GM18870 (cell line): Measurements from ENCODE around the gene ADAM20.
"Not testable (repeated sequence)": the region's sequence is repeated elsewhere in the genome, so short reads cannot be mapped to it uniquely, and the experiment has no call there.

Experiments used
- ATAC-seq: cut with Tn5 transposase; IDR thresholded peaks from one replicate; pipeline ENCODE4 v1.9.1; 2021; ENCODE audit warnings: moderate library complexity; ENCODE audit not compliant: unreplicated experiment

The ADAM20 gene

DNA sequence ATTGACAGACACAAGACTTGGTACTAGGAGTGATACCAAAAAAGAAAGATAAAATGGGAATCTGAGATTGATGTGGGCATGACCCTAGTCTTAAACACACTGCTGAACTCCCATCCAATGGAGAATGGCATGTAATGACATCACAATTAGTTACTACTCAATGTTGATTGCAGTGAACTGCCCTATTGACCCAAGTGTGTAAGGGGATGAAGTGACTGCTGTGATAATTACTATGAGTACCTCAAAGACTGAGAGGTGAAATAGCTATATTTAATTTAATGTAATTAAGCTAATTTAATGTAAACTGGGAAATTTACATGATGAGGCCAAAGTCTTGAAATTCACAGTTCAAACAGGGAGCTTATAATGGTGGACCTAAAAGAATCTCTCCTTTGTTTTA lies at the start of gene ADAM20:
TSS of gene ADAM20 (minus strand) at position 101 of the 400 bp plus-strand sequence. CDS start 10,247 bp downstream, outside the sequence.
- ATAC-seq = no peak

DNA sequence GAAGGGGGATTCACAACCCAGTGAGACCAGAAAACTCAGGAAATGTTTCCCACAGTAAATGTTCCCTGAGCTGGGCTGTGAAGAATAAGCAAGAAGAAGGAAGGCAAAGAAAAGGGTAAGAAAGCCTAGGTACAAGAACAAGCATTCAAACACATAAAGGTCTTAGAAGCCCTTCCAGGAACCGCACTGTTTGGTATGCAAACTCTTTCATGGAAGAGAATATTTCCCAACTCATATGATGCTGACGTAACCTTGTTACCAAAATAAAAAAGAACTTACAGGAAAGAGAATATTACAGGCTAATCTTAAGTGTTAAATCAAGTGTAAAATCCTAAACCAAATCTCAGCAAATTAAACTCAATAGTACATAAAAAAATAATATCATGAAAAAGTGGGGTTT lies 42.1 kb upstream of the ADAM20 start:
- ATAC-seq = no peak

DNA sequence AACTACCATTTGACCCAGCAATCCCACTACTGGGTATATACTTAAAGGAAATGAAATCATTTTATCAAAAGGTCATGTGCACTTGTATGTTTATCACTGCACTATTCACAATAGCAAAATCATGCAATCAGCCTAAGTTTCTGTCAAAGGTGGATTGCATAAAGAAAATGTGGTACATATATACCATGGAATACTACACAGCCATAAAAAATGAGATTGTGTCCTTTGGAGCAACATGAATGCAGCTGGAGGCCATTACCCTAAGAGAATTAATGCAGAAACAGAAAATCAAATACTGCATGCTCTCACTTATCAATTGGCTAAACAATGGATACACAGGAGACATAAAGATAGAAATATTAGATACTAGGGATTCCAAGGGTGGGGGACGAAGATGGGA lies 38.2 kb upstream of the ADAM20 start:
- no peak for ATAC-seq

DNA sequence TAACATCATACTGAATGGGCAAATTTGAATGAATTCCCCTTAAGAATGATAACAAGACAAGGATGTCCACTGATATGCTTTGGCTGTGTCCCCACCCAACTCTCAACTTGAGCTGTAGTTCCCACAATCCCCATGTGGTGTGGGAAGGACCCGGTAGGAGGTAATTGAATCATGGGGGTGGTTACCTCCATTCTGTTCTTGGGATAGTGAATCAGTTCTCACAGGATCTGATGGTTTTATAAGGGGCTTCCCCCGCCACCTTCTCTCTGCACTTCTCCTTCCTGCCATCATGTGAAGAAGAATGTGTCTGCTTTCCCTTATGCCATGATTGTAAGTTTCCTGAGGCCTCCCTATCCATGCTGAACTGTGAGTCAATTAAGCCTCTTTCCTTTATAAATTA lies 36.3 kb upstream of the ADAM20 start:
- ATAC-seq = no peak

DNA sequence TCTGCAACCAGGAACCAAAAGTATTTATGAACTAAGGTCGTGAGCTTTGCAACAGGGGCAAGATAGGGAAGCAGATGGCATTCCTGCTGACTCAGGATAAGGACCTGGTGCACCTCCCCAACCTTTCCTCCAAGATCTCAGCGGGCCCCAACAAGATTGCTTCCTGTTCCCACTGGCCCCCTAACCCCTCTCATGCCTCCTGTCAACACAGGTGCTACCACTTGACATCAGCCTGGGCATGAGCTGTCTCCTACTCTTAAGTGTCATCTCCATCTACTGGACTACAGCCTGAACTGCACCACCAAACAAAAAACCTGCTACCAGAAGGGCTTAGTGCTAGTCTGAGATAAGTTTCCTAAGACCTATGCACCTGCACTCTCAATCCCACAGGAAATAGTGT lies 33.0 kb upstream of the ADAM20 start:
- ATAC-seq = no peak

DNA sequence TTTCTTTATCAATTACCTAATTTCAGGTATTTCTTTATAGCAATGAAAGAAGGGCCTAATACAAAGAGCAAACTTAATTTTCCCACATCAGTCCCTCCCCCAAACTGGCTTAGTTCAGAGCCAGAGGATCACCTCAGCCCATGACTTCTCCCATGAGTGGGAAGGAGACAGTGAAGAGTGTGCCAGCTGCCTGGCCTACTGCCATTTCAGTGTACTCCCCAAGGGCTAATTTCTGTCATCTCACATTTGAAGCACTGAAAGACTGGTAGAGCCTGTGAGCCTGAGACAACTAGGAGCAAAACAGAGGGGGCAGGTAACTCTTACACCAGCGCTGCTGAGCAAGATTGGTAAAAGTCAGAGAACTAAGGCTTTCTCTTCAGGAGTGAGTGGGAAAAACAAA lies 29.1 kb upstream of the ADAM20 start:
- no peak for ATAC-seq

DNA sequence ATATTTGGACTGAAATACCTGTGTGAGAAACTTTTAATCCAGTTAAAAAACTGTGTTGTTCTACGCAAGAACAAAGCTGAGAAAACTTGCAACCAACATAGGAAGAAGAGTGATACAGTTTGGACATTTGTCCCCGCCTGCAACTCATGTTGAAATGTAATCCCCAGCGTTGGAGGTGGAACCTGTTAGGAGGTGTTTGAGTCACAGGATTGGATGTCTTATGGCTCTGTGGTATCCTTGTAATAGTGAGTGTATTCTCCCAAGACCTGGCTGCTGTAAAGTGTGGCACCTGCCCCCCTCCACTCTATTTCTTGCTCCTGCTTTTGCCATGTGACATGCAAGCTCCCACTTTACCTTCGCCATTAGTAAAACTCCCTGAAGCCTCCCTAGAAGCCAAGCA lies 28.6 kb upstream of the ADAM20 start:
- no peak for ATAC-seq

DNA sequence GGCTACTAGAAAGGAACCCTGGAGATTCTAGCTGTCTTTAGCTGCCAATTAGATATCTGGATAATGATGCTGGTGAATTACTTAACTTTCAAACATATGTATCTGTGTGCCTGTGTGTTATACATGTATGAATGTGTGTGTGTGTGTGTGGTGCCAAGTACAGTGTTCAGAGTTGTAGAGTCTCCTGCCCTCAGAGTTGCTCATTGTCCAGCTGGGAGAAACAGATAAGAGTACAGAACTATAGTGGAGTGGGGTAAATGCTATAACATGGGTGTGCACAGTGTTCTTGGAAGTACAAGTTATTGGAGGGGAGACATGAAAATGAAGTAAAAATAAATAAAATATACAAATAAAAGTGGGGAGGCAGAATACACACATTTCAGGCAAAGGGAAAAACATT lies 23.6 kb upstream of the ADAM20 start:
- no peak for ATAC-seq

DNA sequence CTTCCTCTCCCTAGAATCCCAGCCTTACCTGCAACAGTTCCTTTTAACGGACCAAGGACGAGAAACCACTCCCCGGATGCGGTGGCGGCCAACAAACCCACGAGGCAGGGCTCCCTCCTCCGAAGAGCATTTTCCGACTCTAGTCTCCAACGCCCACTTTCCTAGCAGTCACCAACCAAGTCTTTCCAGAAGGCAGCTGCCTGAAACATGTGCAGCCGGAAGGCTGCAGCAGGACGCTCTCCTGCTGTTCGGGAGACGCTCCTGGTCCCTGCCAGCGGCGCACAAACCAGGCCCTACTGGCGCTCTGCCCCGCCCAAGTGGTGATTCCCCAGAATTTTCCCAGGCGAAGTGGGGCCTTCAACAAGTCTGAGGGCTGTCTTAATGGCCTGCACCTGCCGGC lies 21.1 kb upstream of the ADAM20 start:
- no peak for ATAC-seq

DNA sequence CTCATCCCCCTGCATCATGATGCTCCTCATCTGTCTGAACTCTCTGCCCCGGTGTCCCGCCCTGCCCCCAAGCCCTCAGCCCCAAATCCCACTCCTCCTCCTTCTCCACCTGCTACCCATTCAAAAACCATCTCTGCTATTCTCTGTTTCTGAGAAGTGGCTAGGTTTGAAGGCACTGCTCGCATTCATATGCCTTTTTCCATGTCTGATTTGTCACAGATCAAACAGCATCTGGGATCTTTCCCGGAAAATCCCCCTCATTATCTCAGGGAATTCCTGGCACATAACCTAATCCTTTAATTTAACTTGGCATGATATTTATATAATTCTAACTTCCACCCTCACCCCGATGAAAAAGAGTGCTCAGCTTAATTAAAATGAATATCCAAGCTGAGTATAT lies 3.3 kb upstream of the ADAM20 start:
- ATAC-seq = no peak

DNA sequence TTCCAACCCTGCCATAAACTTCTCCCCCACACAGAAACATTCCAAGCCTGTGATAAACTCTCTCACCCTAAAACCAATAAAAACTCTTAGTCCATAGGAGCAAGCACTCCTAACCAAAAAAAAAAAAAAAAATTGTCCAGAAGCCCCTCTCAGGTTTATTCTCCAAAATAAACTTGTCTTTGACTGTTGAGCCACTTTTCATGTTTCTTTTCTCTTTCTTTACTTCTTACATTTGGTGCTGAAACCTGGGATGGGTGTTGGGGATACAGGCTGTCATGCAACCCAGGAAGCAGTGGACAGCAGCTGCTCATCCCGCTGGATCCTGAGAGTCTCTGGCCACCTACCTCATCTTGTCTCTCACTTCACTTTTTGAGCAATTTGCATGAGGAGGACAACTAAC lies 2.0 kb upstream of the ADAM20 start:
- ATAC-seq = no peak

DNA sequence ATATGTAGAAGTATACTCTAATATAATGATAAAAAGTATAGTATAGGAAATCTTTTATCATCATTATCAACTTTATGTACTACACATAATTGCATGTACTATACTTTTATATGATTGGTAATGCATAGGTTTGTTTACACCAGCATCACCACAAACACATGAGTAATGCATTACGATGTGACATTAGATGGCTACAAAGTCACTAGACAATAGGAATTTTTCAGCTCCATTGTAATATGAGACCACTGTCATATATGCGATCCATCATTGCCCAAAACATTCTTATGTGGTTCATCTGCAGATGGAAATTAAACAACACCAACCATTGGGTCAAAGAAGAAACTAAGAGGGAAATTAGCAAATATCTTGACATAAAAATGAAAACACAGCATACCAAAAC lies 4.4 kb downstream of the ADAM20 start:
- no peak for ATAC-seq

DNA sequence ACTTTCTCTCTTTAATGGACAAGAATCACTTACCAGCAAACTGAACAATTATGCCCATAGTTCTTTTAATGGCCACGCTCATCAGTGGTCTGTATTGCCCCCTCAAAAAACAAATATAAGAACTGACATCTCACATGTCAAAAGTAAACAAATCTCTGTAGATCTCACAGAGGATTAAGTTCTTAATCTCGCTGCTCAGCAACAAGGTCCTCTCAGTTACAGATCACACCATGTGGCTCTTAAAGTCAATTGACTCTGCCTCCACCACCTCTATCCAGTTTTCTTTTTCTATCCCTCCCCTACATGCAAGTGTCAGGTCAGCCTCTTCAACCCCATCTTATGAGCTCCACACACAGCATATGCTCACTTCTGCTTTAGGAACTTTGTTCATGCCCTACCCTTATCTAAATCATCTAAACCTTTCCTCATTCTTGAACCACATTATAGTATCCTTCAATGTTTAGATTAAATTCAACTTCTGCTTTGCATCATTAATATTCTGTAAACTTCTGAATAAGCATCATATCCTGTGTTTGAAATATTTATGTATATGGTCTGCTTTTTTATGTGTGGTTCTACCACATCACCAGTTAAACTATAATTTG lies 7.2 kb downstream of the ADAM20 start:
- no peak for ATAC-seq

DNA sequence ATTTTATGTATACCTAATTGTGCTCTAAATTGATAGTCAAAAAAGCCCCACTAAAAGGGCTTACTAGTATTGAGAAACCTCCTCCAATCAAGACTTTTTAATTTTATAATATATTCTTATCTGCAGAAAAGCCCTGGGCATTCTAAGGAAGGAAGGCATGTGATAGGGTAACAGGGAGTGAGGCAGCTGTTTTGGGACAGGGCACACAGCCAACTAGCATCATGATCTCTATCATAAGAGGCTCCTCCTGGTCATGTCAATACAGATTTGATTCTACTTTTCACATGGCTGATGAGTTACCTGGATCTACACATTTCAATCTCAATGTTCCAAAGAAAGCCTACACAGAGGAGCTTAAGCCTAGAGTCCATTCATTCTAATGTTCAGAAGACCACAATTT lies 9.1 kb downstream of the ADAM20 start:
- no peak for ATAC-seq

DNA sequence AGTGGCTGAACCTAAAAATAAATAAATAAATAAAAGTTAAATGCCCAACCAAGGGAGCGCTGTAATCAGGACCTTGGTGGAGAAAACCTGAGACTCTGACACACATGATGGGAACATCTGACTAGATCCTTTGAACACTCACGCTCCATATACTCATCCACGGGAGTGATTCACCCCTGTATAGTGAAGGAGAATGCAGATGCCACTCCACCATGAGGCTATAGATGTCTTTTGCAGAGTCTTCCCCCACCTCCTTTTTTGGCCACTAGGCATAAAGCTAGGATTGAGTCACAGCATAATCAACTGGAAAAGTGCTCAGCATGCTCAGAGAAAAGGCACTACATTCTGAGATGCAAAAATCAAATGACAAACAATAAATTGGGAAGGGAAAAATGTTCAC lies 19.0 kb downstream of the ADAM20 start:
- ATAC-seq = no peak

DNA sequence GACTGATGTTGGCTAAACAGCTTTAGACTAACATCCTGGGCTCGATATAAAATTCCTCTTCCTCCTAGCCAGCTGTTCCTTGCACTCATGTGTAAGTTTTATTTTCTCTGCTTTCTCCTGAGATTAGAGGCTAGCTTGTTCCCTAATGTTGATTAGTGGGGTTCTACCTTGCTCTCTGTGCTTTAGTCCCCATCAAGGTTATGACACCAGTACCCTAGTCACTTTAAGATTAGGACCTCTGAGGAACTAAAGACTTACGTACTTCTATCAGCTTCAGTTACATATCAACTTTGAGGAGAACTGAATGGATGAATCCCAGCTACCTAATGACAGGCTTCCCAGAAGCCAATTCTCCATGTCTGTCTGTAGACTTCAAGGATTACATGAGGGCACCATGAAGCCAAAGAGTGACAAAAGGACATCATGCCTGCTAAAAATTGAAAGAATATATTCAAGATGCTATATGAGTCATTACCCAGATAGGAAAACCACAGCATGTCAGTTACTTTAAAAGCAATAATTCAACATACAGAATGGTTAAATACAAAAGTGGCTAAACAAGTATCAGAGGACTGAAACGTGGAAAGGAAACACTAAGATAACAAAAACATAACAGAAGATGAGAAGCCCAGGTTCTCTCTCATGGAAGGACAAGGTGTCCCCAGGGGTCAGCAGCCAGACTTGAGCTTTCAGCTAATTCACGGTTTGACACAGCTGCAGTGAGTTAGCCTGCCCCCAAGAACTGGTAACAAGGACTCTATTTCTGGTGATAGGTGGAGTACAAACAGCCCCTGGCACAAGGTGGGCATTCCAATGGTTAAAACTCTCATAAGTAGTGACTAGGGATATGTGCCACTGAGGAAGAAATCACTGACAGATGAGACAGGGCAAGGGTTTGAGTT lies 20.4 kb downstream of the ADAM20 start:
- no peak for ATAC-seq

DNA sequence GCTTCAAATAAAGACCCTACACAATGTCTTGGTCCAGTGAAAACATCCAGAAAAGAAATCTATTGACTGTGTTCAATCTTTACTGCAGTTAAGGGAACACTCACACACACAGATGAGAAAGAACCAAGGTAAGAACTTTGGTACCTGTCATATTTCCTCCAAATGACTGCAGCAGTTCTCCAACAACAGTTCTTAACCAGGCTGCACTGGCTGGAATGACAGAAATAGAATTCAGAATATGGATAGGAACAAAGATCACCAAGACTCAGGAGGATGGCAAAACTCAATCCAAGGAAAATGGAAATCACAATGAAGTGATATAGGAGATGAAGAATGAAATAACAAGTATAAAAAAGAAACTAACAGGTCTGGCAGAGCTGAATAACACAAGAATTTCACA lies 36.6 kb downstream of the ADAM20 start:
- ATAC-seq = no peak

DNA sequence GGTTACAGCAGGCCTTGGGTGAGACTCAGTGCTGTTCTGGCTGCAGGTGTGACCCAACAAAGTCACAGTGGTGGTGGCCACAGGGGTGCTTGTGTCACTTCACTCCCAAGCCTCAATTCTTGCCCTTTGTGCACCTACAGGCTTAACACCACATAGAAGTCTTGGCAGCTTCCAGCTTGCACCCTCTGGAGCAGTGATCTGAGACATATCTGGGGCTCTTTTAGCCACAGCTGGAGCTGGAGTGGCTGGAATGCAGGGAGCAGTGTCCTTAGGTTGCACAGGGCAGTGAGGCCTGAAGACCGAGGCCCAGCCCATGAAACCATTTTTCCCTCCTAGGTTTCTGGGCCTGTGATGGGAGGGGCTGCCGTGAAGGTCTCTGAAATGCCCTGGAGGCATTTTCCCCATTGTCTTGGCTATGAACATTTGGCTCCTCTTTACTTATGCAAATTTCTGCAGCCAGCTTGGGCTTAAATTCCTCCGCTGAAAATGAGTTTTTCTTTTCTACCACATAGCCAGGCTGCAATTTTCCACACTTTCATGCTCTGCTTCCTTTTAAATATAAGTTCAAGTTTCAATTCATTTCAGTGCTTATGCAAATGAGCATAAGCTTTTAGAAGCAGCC lies 45.1 kb downstream of the ADAM20 start:
- no peak for ATAC-seq

DNA sequence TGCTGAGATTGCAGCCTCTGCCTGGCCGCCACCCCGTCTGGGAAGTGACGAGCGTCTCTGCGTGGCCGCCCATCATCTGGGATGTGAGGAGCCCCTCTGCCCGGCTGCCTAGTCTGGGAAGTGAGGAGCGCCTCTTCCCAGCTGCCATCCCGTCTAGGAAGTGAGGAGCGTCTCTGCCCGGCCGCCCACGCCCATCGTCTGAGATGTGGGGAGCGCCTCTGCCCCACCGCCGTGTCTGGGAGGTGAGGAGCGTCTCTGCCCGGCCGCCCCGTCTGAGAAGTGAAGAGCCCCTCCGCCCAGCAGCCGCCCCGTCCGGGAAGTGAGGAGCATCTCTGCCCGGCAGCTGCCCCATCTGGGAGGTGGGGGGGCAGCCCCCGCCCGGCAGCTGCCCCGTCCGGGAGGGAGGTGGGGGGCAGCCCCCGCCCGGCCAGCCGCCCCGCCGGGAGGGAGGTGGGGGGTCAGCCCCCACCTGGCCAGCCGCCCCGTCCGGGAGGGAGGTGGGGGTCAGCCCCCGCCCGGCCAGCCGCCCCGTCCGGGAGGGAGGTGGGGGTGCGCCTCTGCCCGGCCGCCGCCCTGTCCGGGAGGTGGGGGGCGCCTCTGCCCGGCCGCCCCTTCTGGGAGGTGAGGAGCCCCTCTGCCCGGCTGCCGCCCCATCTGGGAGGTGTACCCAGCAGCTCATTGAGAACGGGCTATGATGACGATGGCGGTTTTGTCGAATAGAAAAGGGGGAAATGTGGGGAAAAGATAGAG lies 57.3 kb downstream of the ADAM20 start:
- not testable (repeated sequence) for ATAC-seq

DNA sequence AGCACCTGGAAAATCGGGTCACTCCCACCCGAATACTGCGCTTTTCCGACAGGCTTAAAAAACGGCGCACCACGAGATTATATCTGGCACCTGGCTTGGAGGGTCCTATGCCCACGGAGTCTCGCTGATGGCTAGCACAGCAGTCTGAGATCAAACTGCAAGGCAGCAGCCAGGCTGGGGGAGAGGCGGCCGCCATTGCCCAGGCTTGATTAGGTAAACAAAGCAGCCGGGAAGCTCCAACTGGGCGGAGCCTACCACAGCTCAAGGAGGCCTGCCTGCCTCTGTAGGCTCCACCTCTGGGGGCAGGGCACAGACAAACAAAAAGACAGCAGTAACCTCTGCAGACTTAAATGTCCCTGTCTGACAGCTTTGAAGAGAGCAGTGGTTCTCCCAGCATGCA lies 59.3 kb downstream of the ADAM20 start:
- not testable (repeated sequence) for ATAC-seq

DNA sequence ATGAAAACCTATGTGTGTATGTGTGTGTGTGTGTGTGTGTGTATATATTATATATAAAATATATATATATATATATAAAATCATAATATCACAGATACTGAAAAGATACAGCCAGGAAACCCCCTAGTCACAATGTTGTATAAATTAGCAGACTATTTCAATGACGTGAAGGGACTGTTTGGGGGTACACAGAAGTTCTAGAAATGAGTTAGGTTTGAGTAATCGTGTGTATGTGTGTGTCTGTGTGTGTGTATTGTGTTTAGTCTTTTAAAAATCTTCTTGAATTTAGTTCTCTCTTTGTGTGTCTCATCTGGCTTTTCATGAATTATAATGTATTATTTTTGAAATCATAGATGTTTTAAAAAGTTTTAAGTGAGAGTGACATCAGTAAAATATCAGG lies 61.0 kb downstream of the ADAM20 start:
- ATAC-seq = no peak
